Brain pericyte (primary cell): ENCODE data around the gene DDX54.

Source experiments
- DNase-seq: peaks from one replicate; pipeline ENCODE4 v3.0.0-alpha.2; 2012; ENCODE audit warnings: low read depth, low spot score

DDX54 gene

GRCh38 chr12:113165521-113166450, 19.5 kb downstream of the DDX54 start:
- peak; percentile 74 for DNase-seq

GRCh38 chr12:113164014-113164413, 21.3 kb downstream of the DDX54 start:
- no peak for DNase-seq

GRCh38 chr12:113163030-113163360, 22.3 kb downstream of the DDX54 start:
- no peak for DNase-seq

- DNase-seq = no peak
These were observed 22.9 kb downstream of the DDX54 start for GRCh38 chr12:113162102-113163029.

- no peak for DNase-seq
These were observed 23.8 kb downstream of the DDX54 start for GRCh38 chr12:113161415-113162016.

- no peak for DNase-seq
These were observed 25.3 kb downstream of the DDX54 start for GRCh38 chr12:113159937-113160336.

- no peak for DNase-seq
These were observed 26.7 kb downstream of the DDX54 start for GRCh38 chr12:113158439-113159203.

GRCh38 chr12:113157218-113157859, 27.9 kb downstream of the DDX54 start:
- no peak for DNase-seq

GRCh38 chr12:113155646-113156045, 29.6 kb downstream of the DDX54 start:
- no peak for DNase-seq

- DNase-seq = no peak
These were observed 30.2 kb downstream of the DDX54 start for GRCh38 chr12:113155060-113155459.

- no peak for DNase-seq
These were observed 30.8 kb downstream of the DDX54 start for GRCh38 chr12:113154351-113154973.

- DNase-seq = no peak
These were observed 32.2 kb downstream of the DDX54 start for GRCh38 chr12:113152835-113153814.

GRCh38 chr12:113152196-113152834, 33.0 kb downstream of the DDX54 start:
- DNase-seq = no peak

- no peak for DNase-seq
These were observed 33.6 kb downstream of the DDX54 start for GRCh38 chr12:113151655-113152054.

GRCh38 chr12:113149361-113150150, 35.7 kb downstream of the DDX54 start, which contains the start of gene CFAP73:
CFAP73 (plus strand) TSS chr12:113149724; CDS start chr12:113149858, 134 bp downstream.
- peak; percentile 26 for DNase-seq

- DNase-seq = no peak
These were observed 38.3 kb downstream of the DDX54 start for GRCh38 chr12:113146999-113147398.

GRCh38 chr12:113145720-113146551, 39.3 kb downstream of the DDX54 start:
- no peak for DNase-seq
